GM12801 (cell line): ENCODE data around the gene SNIP1.

Experiments
- CTCF ChIP-seq: IDR thresholded peaks from one replicate; pipeline ENCODE4 v1.5.1; 2011; ENCODE audit warnings: control low read depth; ENCODE audit not compliant: insufficient read length; ENCODE audit errors: extremely low read depth

The SNIP1 gene

GRCh38 chr1:37588939-37589338, 34.8 kb upstream of the SNIP1 start:
- TF ChIP-seq CTCF = no peak

- TF ChIP-seq CTCF = no peak
Measured at GRCh38 chr1:37575692-37576091, 21.6 kb upstream of the SNIP1 start.

- TF ChIP-seq CTCF = no peak
Measured at GRCh38 chr1:37574834-37575480, 20.9 kb upstream of the SNIP1 start.

GRCh38 chr1:37570528-37571334, 16.6 kb upstream of the SNIP1 start:
- TF ChIP-seq CTCF = no peak

- no peak for TF ChIP-seq CTCF
Measured at GRCh38 chr1:37567023-37567422, 12.9 kb upstream of the SNIP1 start.

GRCh38 chr1:37564892-37565291, 10.8 kb upstream of the SNIP1 start:
- no peak for TF ChIP-seq CTCF

- no peak for TF ChIP-seq CTCF
Measured at GRCh38 chr1:37562984-37563383, 8.9 kb upstream of the SNIP1 start.
